Neural progenitor cell (in vitro differentiated cells): Measurements from ENCODE around the gene TSSC4. TPM values are rescaled to one million over a fixed set of nuclear protein-coding genes. Genes with fewer than 3 reads are reported as not detected.

Experiments
- DNase-seq: peaks from one replicate; pipeline ENCODE4 v3.0.0-alpha.2; 2016; ENCODE audit warnings: low spot score
- H2AFZ ChIP-seq: fragments of 200-600 bp; sonication (generic); replicated peaks from 2 replicates; pipeline ENCODE4 v1.6.1; 2016; ENCODE audit warnings: antibody characterized with exemption
- H3F3A ChIP-seq: fragments of 200-600 bp; sonication (generic); 2 replicates; pipeline ENCODE4 v1.6.1; 2016; ENCODE audit warnings: antibody characterized with exemption, low read depth
- H3K27ac ChIP-seq: fragments of 200-600 bp; sonication (generic); 2 replicates; pipeline ENCODE4 v1.5.1; 2016; ENCODE audit warnings: mild to moderate bottlenecking
- H3K27me3 ChIP-seq: fragments of 200-600 bp; sonication (generic); 2 replicates; pipeline ENCODE4 v1.6.1; 2016; ENCODE audit warnings: mild to moderate bottlenecking, moderate library complexity
- H3K36me3 ChIP-seq: fragments of 200-600 bp; sonication (generic); 2 replicates; pipeline ENCODE4 v1.5.1; 2016
- H3K4me1 ChIP-seq: fragments of 200-600 bp; sonication (generic); 2 replicates; pipeline ENCODE4 v1.6.1; 2016; ENCODE audit warnings: mixed run types
- H3K4me2 ChIP-seq: fragments of 200-600 bp; sonication (generic); 2 replicates; pipeline ENCODE4 v1.6.1; 2016
- H3K4me3 ChIP-seq: fragments of 200-600 bp; sonication (generic); 2 replicates; pipeline ENCODE4 v1.5.1; 2016
- H3K79me2 ChIP-seq: fragments of 200-600 bp; sonication (generic); 2 replicates; pipeline ENCODE4 v1.6.1; 2016; ENCODE audit warnings: low read depth
- H3K9ac ChIP-seq: fragments of 200-600 bp; sonication (generic); 2 replicates; pipeline ENCODE4 v1.6.1; 2016
- H3K9me3 ChIP-seq: fragments of 200-600 bp; sonication (generic); 2 replicates; pipeline ENCODE4 v1.5.1; 2016; ENCODE audit warnings: low read depth
- H4K20me1 ChIP-seq: fragments of 200-600 bp; sonication (generic); 2 replicates; pipeline ENCODE4 v1.6.1; 2016; ENCODE audit warnings: low read depth
- H3K27ac Mint-ChIP-seq: 3 replicates; pipeline ENCODE4 v1.8.0; 2021; ENCODE audit warnings: mixed read lengths
- H3K27me3 Mint-ChIP-seq: 2 replicates; pipeline ENCODE4 v1.8.0; 2022; ENCODE audit warnings: low read depth, mild to moderate bottlenecking, inconsistent platforms, moderate library complexity, mixed read lengths; ENCODE audit not compliant: insufficient read depth
- H3K36me3 Mint-ChIP-seq: 3 replicates; pipeline ENCODE4 v1.8.0; 2021; ENCODE audit warnings: mixed read lengths
- H3K4me1 Mint-ChIP-seq: 3 replicates; pipeline ENCODE4 v1.8.0; 2021; ENCODE audit warnings: mixed read lengths
- H3K4me3 Mint-ChIP-seq: 3 replicates; pipeline ENCODE4 v1.8.0; 2021; ENCODE audit warnings: mild to moderate bottlenecking, moderate library complexity, mixed read lengths
- H3K9me3 Mint-ChIP-seq: 3 replicates; pipeline ENCODE4 v1.8.0; 2020; ENCODE audit warnings: mixed read lengths
- CTCF ChIP-seq: fragments of 200-600 bp; sonication (generic); IDR thresholded peaks from 2 replicates; pipeline ENCODE4 v1.5.1; 2017; ENCODE audit warnings: antibody characterized with exemption, mild to moderate bottlenecking
- EZH2 ChIP-seq: fragments of 200-600 bp; sonication (generic); IDR thresholded peaks from 2 replicates; pipeline ENCODE4 v1.6.1; 2017; ENCODE audit warnings: antibody characterized with exemption, mild to moderate bottlenecking, moderate library complexity
- EZH2phosphoT487 ChIP-seq: fragments of 200-600 bp; sonication (generic); IDR thresholded peaks from 2 replicates; pipeline ENCODE4 v1.6.1; 2017; ENCODE audit warnings: antibody characterized with exemption
- total RNA-seq: library from RNA; depleted of rRNA; stranded (reverse); fragments of >200 nt; gene quantifications from 2 replicates; pipeline ENCODE4 v1.2.3, GENCODE V29; 2015; ENCODE audit warnings: low replicate concordance

The TSSC4 gene
- total RNA-seq, 1 donor from 2014 or later: 11.1 TPM

GRCh38 chr11:2420502-2421225 lies 20.1 kb downstream of the TSSC4 start:
- no peaks in the 10 kb centered on the region for H3K27me3 Mint-ChIP-seq
- H3K4me3 Mint-ChIP-seq: no peak overlapping the region
- peak; percentile 93 for DNase-seq
- no peak overlapping the region for H3K27ac Mint-ChIP-seq
- H4K20me1 ChIP-seq: no peaks in the 10 kb centered on the region
- H3K4me2 ChIP-seq: no peak overlapping the region
- no peaks in the 10 kb centered on the region for H3K9me3 ChIP-seq
- H3K4me1 Mint-ChIP-seq: peaks cover 3% of the 10 kb centered on the region
- no peaks in the 10 kb centered on the region for H3K4me1 ChIP-seq
- H3F3A ChIP-seq: no peaks in the 10 kb centered on the region
- peak overlapping the region; percentile 45 for H2AFZ ChIP-seq
- H3K9me3 Mint-ChIP-seq: no peaks in the 10 kb centered on the region
- H3K36me3 Mint-ChIP-seq: no peaks in the 10 kb centered on the region
- TF ChIP-seq CTCF: peak; percentile 89
- no peak for TF ChIP-seq EZH2
- H3K27ac ChIP-seq: no peak overlapping the region
- H3K36me3 ChIP-seq: no peaks in the 10 kb centered on the region
- no peaks in the 10 kb centered on the region for H3K27me3 ChIP-seq
- H3K4me3 ChIP-seq: no peak overlapping the region
- no peaks in the 10 kb centered on the region for H3K79me2 ChIP-seq
- H3K9ac ChIP-seq: no peak overlapping the region

- peaks cover 3% of the 10 kb centered on the region for H3K4me1 Mint-ChIP-seq
These were observed 20.9 kb downstream of the TSSC4 start for GRCh38 chr11:2421226-2421994.

GRCh38 chr11:2421996-2422395 lies 21.4 kb downstream of the TSSC4 start:
- Mint-ChIP-seq H3K4me1 (peaks cover 3% of the 10 kb centered on the region), H3K27ac (no peak overlapping the region), H3K9me3 (no peaks in the 10 kb centered on the region), H3K4me3 (no peak overlapping the region), H3K27me3 (peaks cover 2% of the 10 kb centered on the region), H3K36me3 (no peaks in the 10 kb centered on the region)
- no peak overlapping the region for H3K27ac ChIP-seq
- H3K9ac ChIP-seq: no peak overlapping the region
- no peaks in the 10 kb centered on the region for H3K9me3 ChIP-seq
- no peaks in the 10 kb centered on the region for H3K79me2 ChIP-seq
- H2AFZ ChIP-seq: no peak overlapping the region
- H4K20me1 ChIP-seq: no peaks in the 10 kb centered on the region
- H3K4me3 ChIP-seq: no peak overlapping the region
- no peaks in the 10 kb centered on the region for H3F3A ChIP-seq
- H3K27me3 ChIP-seq: no peaks in the 10 kb centered on the region
- H3K4me2 ChIP-seq: no peak overlapping the region
- TF ChIP-seq EZH2: no peak
- no peak for TF ChIP-seq EZH2phosphoT487
- no peak for TF ChIP-seq CTCF
- no peak for DNase-seq
- no peaks in the 10 kb centered on the region for H3K4me1 ChIP-seq
- no peaks in the 10 kb centered on the region for H3K36me3 ChIP-seq

More at GRCh38 chr11:2421226-2421994, 20.9 kb downstream of the TSSC4 start:
- no peaks in the 10 kb centered on the region for H3K4me1 ChIP-seq
- H3K36me3 ChIP-seq: no peaks in the 10 kb centered on the region
- no peak overlapping the region for H3K9ac ChIP-seq
- no peak for DNase-seq
- H3K4me2 ChIP-seq: no peak overlapping the region
- no peak overlapping the region for H3K4me3 ChIP-seq
- no peak overlapping the region for H2AFZ ChIP-seq
- Mint-ChIP-seq H3K27me3 (no peaks in the 10 kb centered on the region), H3K36me3 (no peaks in the 10 kb centered on the region), H3K4me3 (no peak overlapping the region), H3K27ac (no peak overlapping the region), H3K9me3 (no peaks in the 10 kb centered on the region)
- no peaks in the 10 kb centered on the region for H3K9me3 ChIP-seq
- no peak for TF ChIP-seq CTCF
- TF ChIP-seq EZH2phosphoT487: no peak
- TF ChIP-seq EZH2: no peak
- H4K20me1 ChIP-seq: no peaks in the 10 kb centered on the region
- no peak overlapping the region for H3K27ac ChIP-seq
- no peaks in the 10 kb centered on the region for H3F3A ChIP-seq
- H3K79me2 ChIP-seq: no peaks in the 10 kb centered on the region
- no peaks in the 10 kb centered on the region for H3K27me3 ChIP-seq
